GM19239 (cell line): Measurements from ENCODE around the gene SLC9A9.

Experiments
- DNase-seq: peaks from one replicate; pipeline ENCODE4 v3.0.0; 2011; ENCODE audit warnings: low spot score; ENCODE audit not compliant: insufficient read length
- FAIRE-seq: peaks from 2 replicates; lab custom pipeline; 2011; peaks lifted over from hg19 to GRCh38; lab: Jason Lieb, UNC

The SLC9A9 gene

GRCh38 chr3:143581972-143582722, 266.1 kb downstream of the SLC9A9 start:
- DNase-seq, result no peak
- peak; percentile 60 for FAIRE-seq

GRCh38 chr3:143578810-143579435, 269.3 kb downstream of the SLC9A9 start:
- FAIRE-seq (no peak), DNase-seq (no peak)

GRCh38 chr3:143576568-143577270, 271.5 kb downstream of the SLC9A9 start:
- no peak for FAIRE-seq
- DNase-seq, result no peak

- DNase-seq, result no peak
- no peak for FAIRE-seq
These were observed 273.3 kb downstream of the SLC9A9 start for GRCh38 chr3:143574933-143575332.

GRCh38 chr3:143573610-143574303, 274.5 kb downstream of the SLC9A9 start:
- no peak for FAIRE-seq

GRCh38 chr3:143571548-143571947, 276.7 kb downstream of the SLC9A9 start:
- FAIRE-seq (no peak), DNase-seq (no peak)

More at GRCh38 chr3:143573610-143574303, 274.5 kb downstream of the SLC9A9 start:
- no peak for DNase-seq

GRCh38 chr3:143567823-143568222, 280.4 kb downstream of the SLC9A9 start:
- FAIRE-seq, result peak; percentile 39
- DNase-seq, result no peak

- FAIRE-seq (no peak), DNase-seq (no peak)
These were observed 282.3 kb downstream of the SLC9A9 start for GRCh38 chr3:143565951-143566350.

- FAIRE-seq (no peak), DNase-seq (no peak)
These were observed 284.5 kb downstream of the SLC9A9 start for GRCh38 chr3:143563786-143564185.

GRCh38 chr3:143562789-143563188, 285.5 kb downstream of the SLC9A9 start:
- FAIRE-seq (no peak), DNase-seq (no peak)

- FAIRE-seq (no peak), DNase-seq (no peak)
These were observed 289.0 kb downstream of the SLC9A9 start for GRCh38 chr3:143559296-143559695.

GRCh38 chr3:143552851-143553250, 295.4 kb downstream of the SLC9A9 start:
- FAIRE-seq (no peak), DNase-seq (no peak)

- DNase-seq (no peak), FAIRE-seq (no peak)
These were observed 296.5 kb downstream of the SLC9A9 start for GRCh38 chr3:143551761-143552160.

GRCh38 chr3:143548861-143549497, 299.3 kb downstream of the SLC9A9 start:
- FAIRE-seq, result no peak

GRCh38 chr3:143548393-143548792, 299.9 kb downstream of the SLC9A9 start:
- DNase-seq (no peak), FAIRE-seq (no peak)

More at GRCh38 chr3:143548861-143549497, 299.3 kb downstream of the SLC9A9 start:
- no peak for DNase-seq

GRCh38 chr3:143538577-143538981, 309.7 kb downstream of the SLC9A9 start:
- FAIRE-seq, result peak; percentile 54
- no peak for DNase-seq

- DNase-seq (no peak), FAIRE-seq (peak; percentile 42)
These were observed 310.2 kb downstream of the SLC9A9 start for GRCh38 chr3:143538061-143538460.

GRCh38 chr3:143536817-143537535, 311.3 kb downstream of the SLC9A9 start:
- DNase-seq, result no peak
- FAIRE-seq, result peak; percentile 69

- DNase-seq, result peak; percentile 59
- peak; percentile 99 for FAIRE-seq
These were observed 312.1 kb downstream of the SLC9A9 start for GRCh38 chr3:143535994-143536784.
